Measurements from ENCODE around the gene DDX43.

DNA sequence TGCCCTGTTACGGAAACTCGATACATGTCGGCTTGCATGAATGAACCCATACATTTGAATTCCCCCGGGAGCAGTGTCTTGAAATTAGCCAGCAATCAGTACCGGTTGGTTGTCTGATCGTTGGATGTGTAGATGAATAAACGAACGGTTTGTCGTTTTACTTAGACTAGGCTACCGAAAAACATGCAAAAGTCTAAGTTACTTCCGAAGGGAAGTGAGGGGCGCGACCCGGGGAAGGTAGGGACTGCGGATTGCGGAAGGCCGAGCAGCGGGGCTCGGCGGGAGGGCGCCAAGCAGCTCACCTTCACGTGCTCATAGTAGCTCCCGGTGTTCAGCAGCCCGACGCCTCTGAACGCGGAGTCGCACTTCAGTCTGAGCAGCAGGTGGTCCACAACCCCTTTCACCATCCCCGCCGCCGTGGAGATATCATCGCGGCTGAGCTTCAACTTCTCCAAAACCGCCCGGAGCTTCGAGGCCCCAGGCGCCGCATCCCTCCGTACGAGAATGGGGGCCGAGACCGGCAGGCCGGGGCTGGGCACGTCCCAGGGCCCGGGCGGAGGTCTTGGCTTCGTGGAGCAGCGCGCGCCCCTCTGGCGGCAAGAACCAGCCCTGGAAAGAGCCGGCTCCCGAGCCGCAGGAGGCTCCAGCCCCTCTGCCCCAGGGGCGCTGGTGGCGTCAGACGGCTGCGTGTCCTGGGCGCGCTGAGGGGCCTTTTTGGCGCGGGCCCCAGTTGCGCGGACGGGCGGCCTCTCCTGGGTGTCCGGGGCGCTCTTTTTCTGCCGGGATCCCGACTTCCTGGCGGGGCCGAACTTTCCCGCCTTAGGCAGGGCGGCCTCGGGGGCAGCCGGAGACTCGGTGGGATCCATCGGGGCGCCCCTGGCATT lies 56.8 kb downstream of the DDX43 start:
- TF ChIP-seq TAF1 (IDR thresholded peaks at IDR 0.05; ENCODE audit: borderline replicate concordance, low read depth, low read length): 0 out of 2 replicates have a peak, but pooled peaks have one; percentile 14
- peak; percentile 70 for TF ChIP-seq POLR2A (IDR thresholded peaks at IDR 0.05; ENCODE audit: low read depth, low read length)

All from GM12892 (cell line).